GM12872 (cell line): Measurements from ENCODE around the gene CLTCL1.

Experiments
- TF ChIP-seq, protein P1 (sequence below): IDR thresholded peaks from 3 replicates; pipeline ENCODE4 v1.5.1; 2011; ENCODE audit warnings: low read depth, mild to moderate bottlenecking, low read length, moderate library complexity; ENCODE audit not compliant: insufficient read depth

The CLTCL1 gene

DNA sequence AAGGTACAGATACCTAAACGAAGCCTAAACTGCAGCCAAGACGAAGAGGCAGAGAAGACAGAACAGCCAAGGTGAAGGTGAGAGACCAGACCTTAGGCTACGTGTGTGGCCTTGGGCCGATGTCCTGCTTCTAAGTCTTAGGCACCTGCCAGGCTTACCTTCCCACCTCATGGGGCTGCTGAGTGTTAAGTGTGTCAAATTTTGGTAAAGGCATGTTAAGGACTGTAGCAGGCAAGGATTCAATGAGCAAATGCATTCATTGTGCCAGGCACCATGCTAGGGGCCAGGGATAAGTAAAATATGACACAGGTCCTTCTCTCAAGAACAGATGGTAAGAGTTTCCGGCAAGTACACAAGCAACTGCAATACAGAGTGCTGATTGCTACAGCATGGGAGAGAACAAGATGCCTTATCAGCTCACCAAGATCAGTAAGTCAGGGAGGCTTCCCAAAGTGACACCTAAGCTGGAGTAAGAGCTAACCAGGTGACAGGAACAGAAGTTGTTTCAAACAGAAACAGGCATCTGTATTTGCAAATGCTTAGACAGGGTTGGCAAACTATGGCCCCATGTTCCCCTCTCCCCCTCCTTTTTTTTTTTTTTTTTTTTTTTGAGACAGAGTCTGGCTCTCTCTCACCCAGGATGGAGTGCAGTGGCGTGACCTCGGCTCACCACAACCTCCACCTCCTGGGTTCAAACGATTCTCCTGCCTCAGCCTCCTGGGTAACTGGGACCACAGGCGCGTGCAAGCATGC lies 46.7 kb downstream of the CLTCL1 start:
- TF ChIP-seq, protein P1, sequence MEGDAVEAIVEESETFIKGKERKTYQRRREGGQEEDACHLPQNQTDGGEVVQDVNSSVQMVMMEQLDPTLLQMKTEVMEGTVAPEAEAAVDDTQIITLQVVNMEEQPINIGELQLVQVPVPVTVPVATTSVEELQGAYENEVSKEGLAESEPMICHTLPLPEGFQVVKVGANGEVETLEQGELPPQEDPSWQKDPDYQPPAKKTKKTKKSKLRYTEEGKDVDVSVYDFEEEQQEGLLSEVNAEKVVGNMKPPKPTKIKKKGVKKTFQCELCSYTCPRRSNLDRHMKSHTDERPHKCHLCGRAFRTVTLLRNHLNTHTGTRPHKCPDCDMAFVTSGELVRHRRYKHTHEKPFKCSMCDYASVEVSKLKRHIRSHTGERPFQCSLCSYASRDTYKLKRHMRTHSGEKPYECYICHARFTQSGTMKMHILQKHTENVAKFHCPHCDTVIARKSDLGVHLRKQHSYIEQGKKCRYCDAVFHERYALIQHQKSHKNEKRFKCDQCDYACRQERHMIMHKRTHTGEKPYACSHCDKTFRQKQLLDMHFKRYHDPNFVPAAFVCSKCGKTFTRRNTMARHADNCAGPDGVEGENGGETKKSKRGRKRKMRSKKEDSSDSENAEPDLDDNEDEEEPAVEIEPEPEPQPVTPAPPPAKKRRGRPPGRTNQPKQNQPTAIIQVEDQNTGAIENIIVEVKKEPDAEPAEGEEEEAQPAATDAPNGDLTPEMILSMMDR, result no peak

DNA sequence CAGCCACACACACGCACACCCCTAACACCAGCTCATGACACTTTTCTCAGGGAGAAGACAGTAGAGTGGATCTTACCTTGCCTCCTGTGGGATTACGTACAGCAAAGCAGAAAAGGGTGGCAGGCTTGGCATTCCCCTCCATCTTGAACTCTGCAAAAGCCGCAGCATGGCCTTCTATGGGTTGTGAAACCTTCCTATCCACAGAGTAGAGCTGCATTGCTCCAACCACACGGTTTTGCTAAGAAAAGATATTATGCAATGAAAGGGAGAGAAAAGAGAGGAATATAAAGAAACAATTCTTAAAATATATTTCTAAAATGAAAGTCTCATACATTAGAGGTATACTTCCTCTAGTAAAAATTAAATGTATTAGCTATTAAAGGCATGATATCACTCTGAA lies 48.8 kb downstream of the CLTCL1 start:
- TF ChIP-seq, protein P1, result no peak

DNA sequence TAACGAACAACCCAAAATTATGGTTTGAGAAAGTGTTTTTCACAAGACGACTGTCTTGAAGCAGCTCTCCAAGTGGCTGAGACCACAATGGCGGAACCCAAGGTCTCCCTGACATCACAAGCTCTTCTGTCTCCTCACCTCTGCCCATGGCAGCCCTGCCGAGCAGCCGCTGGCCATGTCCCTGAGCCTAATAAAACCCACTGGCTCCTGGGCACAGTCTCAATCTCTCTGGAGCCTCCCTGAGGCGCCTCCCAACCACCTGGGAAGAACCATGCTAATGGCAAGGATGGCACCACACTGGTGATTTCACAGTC lies 50.0 kb downstream of the CLTCL1 start:
- TF ChIP-seq, protein P1, result no peak

DNA sequence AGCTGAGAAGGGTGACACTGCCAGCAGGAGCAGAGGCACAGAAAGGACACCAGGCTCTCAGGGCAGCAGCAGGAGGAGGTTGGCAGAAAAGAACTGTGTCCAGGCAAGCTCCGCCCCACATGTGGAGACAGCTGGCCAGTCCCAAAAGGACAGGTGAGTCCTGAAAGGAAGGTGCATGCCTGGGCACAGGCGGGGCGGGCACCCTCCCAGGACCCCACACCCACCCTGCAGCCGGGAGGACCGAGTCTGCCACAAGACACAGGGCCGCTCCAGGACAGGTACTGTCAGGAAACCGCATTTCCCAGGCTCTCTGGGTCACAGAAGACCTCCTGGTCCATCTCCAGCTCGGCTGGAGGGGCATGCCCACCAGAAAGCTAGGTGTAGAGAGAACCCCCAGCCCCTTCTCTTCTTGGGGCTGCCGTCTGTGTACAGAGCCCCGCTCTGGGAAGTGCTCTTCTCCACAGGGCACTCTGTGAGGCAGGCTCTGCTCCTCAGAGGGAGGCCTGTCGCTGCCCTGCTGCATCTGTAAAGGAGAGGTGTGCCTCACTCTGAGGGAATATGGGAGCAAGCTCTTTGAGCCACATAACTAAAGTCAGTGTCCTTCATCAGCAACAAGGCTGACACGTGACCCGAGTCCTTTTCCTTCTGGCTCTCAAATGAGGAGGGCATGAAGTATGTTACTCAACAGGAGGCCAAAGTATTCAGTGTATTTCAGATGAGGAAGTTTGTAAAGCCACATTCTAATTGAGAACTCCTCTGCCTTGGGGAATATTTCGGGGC lies 50.5 kb downstream of the CLTCL1 start:
- TF ChIP-seq, protein P1, result no peak

GRCh38 chr22:19239464-19239863 lies 52.1 kb downstream of the CLTCL1 start:
- TF ChIP-seq, protein P1, result no peak

DNA sequence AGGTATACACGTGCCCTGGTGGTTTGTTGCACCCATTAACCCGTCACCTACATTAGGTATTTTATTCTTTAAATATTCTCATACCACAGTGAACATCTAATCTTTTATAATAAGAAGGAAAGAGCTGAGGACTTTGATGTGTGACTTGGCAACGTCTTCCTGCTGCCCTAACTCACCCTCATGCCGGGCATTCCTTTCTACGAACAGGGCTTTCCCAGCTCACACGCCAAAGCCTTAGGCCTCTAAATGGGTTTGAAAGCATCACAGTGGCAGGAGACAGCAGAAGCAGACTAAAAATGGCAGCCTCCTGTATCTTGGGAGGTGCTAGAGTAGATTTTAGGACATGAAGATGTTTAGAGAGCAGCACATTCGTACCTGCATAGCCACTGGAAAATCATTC lies 52.6 kb downstream of the CLTCL1 start:
- TF ChIP-seq, protein P1, result no peak

GRCh38 chr22:19235874-19236273 lies 55.6 kb downstream of the CLTCL1 start:
- TF ChIP-seq, protein P1, result no peak
